H1 (cell line): ENCODE measurements around the gene PASD1. TPM values are rescaled to one million over a fixed set of nuclear protein-coding genes. Genes with fewer than 3 reads are reported as not detected.

Experiments used
- FOSL1 ChIP-seq: IDR thresholded peaks from 2 replicates; pipeline ENCODE4 v1.6.1; 2011; ENCODE audit warnings: mild to moderate bottlenecking, low read depth, low read length, moderate library complexity; ENCODE audit not compliant: insufficient read depth
- HDAC2 ChIP-seq, 2 experiments: fragments of 300-600 bp in 1 of 2; sonication (generic) in 1 of 2; IDR thresholded peaks; 2 replicates each; pipeline ENCODE4 v1.6.1; 2011 to 2012; ENCODE audit warnings: low read depth in 2 of 2, low read length in 2 of 2, mild to moderate bottlenecking in 2 of 2, moderate library complexity in 2 of 2, borderline replicate concordance in 1 of 2, inconsistent platforms in 1 of 2
- HDAC6 ChIP-seq: IDR thresholded peaks from one replicate; pipeline ENCODE4 v1.7.1; 2012; ENCODE audit warnings: low read depth, mild to moderate bottlenecking, inconsistent platforms, low read length, moderate library complexity
- RAD21 ChIP-seq, 2 experiments: IDR thresholded peaks in 1 of 2; conservative IDR thresholded peaks in 1 of 2; 2 replicates each; pipeline ENCODE4 v1.6.1; 2011; ENCODE audit warnings: low read depth in 2 of 2, low read length in 2 of 2, improper control_type of control experiment in 1 of 2, inconsistent platforms in 1 of 2, mild to moderate bottlenecking in 1 of 2, moderate library complexity in 1 of 2
- SIRT6 ChIP-seq: IDR thresholded peaks from one replicate; pipeline ENCODE4 v1.7.1; 2012; ENCODE audit warnings: low read length, inconsistent platforms
- TCF12 ChIP-seq: IDR thresholded peaks from 2 replicates; pipeline ENCODE4 v1.6.1; 2011; ENCODE audit warnings: low read depth, mild to moderate bottlenecking, low read length
- ZNF274 ChIP-seq: IDR thresholded peaks from 2 replicates; pipeline ENCODE4 v1.7.0; 2012; ENCODE audit warnings: low read length, borderline replicate concordance; ENCODE audit errors: extremely low read depth
- polyA plus RNA-seq, 7 experiments: library from polyadenylated mRNA; depleted of rRNA in 3 of 7; stranded (reverse) in 5 of 7; unstranded in 2 of 7; fragments of >200 nt in 5 of 7; fragments of 200-250 nt in 2 of 7; gene quantifications; 1 replicate in 5 of 7; 2 replicates in 1 of 7; 4 replicates in 1 of 7; pipeline versions ENCODE4 v1.2.1 to v1.2.3, GENCODE V29; 2011 to 2013; ENCODE audit warnings: missing spikeins in 2 of 7, mixed read lengths in 2 of 7
- total RNA-seq: library from RNA; stranded (reverse); fragmentation: NEBNext Ultra II Directional; extraction: Animal tissue kit (Norgen Biotek cat#: 25700); gene quantifications from 2 replicates; pipeline ENCODE4 v1.2.1, GENCODE V29; 2021

The PASD1 gene
- total and polyA plus RNA-seq, 2 of the 8 experiments (the other 6 are each of a cell fraction or from before 2014, with no cell fraction given), result 0.03 to 0.09 TPM

DNA sequence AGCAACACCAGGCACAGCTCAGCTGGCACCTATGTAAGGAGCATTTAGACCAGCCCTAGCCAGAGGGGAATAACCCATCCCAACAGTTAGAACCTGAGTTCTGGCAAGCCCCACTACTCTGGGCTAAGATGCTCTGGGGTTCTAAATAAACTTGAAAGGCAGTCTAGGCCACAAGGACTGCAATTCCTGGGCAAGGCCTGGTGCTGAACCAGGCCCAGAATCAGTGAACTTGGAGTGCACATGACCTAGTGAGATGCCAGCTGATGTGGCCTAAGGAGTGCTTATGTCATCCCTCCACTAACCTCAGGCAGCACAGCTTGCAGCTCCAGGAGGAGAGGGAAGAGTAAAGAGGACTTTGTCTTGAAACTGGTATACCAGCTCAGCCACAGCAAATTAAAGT, 124.2 kb downstream of the PASD1 start (continued):
- TF ChIP-seq FOSL1 (no peak), RAD21 (IDR thresholded peaks at IDR 0.05 in 1 of 2, conservative IDR thresholded peaks at IDR 0.05 in 1 of 2; ENCODE audit: low read depth in 2 of 2, low read length in 2 of 2) (no peak), HDAC6 (no peak), ZNF274 (no peak), HDAC2 (IDR thresholded peaks at IDR 0.05; ENCODE audit: borderline replicate concordance in 1 of 2, low read depth in 2 of 2, low read length in 2 of 2) (no peak), SIRT6 (no peak), TCF12 (no peak)
- TF ChIP-seq, all 59 proteins: peak for 0
